Neural cell (in vitro differentiated cells): ENCODE data around the gene DCLK1. TPM values are rescaled to one million over a fixed set of nuclear protein-coding genes. Genes with fewer than 3 reads are reported as not detected.
A peak's percentile ranks its signal among the peaks of the same experiment; 100 is the strongest.

Source experiments
- H2AFZ ChIP-seq: fragments of 200-600, 300-800 bp; sonication (generic), shearing (Covaris generic); 2 replicates; pipeline ENCODE4 v1.6.0; 2014; ENCODE audit warnings: low read depth, mild to moderate bottlenecking, antibody characterized with exemption, low read length, moderate library complexity
- H3F3A ChIP-seq: fragments of 200-600 bp; shearing (Covaris generic); 2 replicates; pipeline ENCODE4 v1.6.1; 2016; ENCODE audit warnings: mild to moderate bottlenecking, moderate library complexity, mixed read lengths, antibody characterized with exemption, low read length; ENCODE audit not compliant: insufficient read depth, poor library complexity, severe bottlenecking
- H3K27ac ChIP-seq: fragments of 200-600, 300-800 bp; sonication (generic), shearing (Covaris generic); 2 replicates; pipeline ENCODE4 v1.5.1; 2014; ENCODE audit warnings: mild to moderate bottlenecking, low read length, moderate library complexity
- H3K27me3 ChIP-seq: fragments of 300-800, 200-600 bp; sonication (generic), shearing (Covaris generic); 2 replicates; pipeline ENCODE4 v1.6.0; 2014; ENCODE audit warnings: mild to moderate bottlenecking, low read depth, low read length, moderate library complexity; ENCODE audit not compliant: insufficient read depth
- H3K36me3 ChIP-seq: fragments of 300-800, 200-600 bp; sonication (generic), shearing (Covaris generic); 2 replicates; pipeline ENCODE4 v1.5.1; 2014; ENCODE audit warnings: mild to moderate bottlenecking, antibody characterized with exemption, low read length, moderate library complexity; ENCODE audit not compliant: insufficient read depth
- H3K4me2 ChIP-seq: fragments of 300-800, 200-600 bp; sonication (generic), shearing (Covaris generic); 2 replicates; pipeline ENCODE4 v1.6.0; 2014; ENCODE audit warnings: mild to moderate bottlenecking, low read length
- H3K4me3 ChIP-seq: fragments of 300-800, 200-600 bp; sonication (generic), shearing (Covaris generic); 2 replicates; pipeline ENCODE4 v1.5.1; 2014; ENCODE audit warnings: mild to moderate bottlenecking, low read length, moderate library complexity
- H3K79me2 ChIP-seq: fragments of 200-600 bp; shearing (Covaris generic); replicated peaks from 2 replicates; pipeline ENCODE4 v1.6.0; 2014; ENCODE audit warnings: mild to moderate bottlenecking, low read length, moderate library complexity; ENCODE audit not compliant: insufficient read depth
- H3K9ac ChIP-seq: fragments of 300-800, 200-600 bp; sonication (generic), shearing (Covaris generic); 2 replicates; pipeline ENCODE4 v1.6.1; 2016; ENCODE audit warnings: mild to moderate bottlenecking, low read length, mixed read lengths
- H3K9me2 ChIP-seq: fragments of 200-600 bp; shearing (Covaris generic); 2 replicates; pipeline ENCODE4 v1.6.1; 2016; ENCODE audit warnings: mild to moderate bottlenecking, low read length, mixed read lengths; ENCODE audit not compliant: insufficient read depth
- H3K9me3 ChIP-seq: fragments of 200-600, 300-800 bp; sonication (generic), shearing (Covaris generic); 2 replicates; pipeline ENCODE4 v1.6.1; 2016; ENCODE audit warnings: mild to moderate bottlenecking, mixed run types, low read length, moderate library complexity, mixed read lengths
- H4K20me1 ChIP-seq: fragments of 200-600 bp; shearing (Covaris generic); 2 replicates; pipeline ENCODE4 v1.6.1; 2016; ENCODE audit warnings: mild to moderate bottlenecking, mixed run types; ENCODE audit not compliant: insufficient read depth
- EP300 ChIP-seq: fragments of 450-650 bp; conservative IDR thresholded peaks from 2 replicates; pipeline ENCODE4 v1.6.1; 2014; ENCODE audit warnings: antibody characterized with exemption, mild to moderate bottlenecking, moderate library complexity; ENCODE audit not compliant: poor library complexity, severe bottlenecking
- EZH2 ChIP-seq: fragments of 200-600, 300-800 bp; shearing (Covaris generic), sonication (generic); IDR thresholded peaks from 2 replicates; pipeline ENCODE4 v1.6.1; 2014; ENCODE audit warnings: antibody characterized with exemption, low read length, borderline replicate concordance, mild to moderate bottlenecking; ENCODE audit not compliant: insufficient read depth, poor library complexity, severe bottlenecking
- MXI1 ChIP-seq: fragments of 450-650 bp; conservative IDR thresholded peaks from 2 replicates; pipeline ENCODE4 v1.6.1; 2014; ENCODE audit warnings: antibody characterized with exemption, mild to moderate bottlenecking; ENCODE audit not compliant: poor library complexity, severe bottlenecking
- POLR2AphosphoS5 ChIP-seq: IDR thresholded peaks from 2 replicates; pipeline ENCODE4 v1.6.1; 2012
- RAD21 ChIP-seq: fragments of 450-650 bp; conservative IDR thresholded peaks from 2 replicates; pipeline ENCODE4 v1.6.1; 2014; ENCODE audit warnings: antibody characterized with exemption, mild to moderate bottlenecking, moderate library complexity
- SMC3 ChIP-seq: fragments of 450-650 bp; conservative IDR thresholded peaks from 2 replicates; pipeline ENCODE4 v1.6.1; 2014; ENCODE audit warnings: antibody characterized with exemption, mild to moderate bottlenecking, moderate library complexity; ENCODE audit not compliant: poor library complexity
- TAF1 ChIP-seq: IDR thresholded peaks from 2 replicates; pipeline ENCODE4 v1.6.1; 2012; ENCODE audit warnings: low read depth
- polyA plus RNA-seq: library from polyadenylated mRNA; depleted of rRNA; stranded (reverse); fragments of >200 nt; gene quantifications from 2 replicates; pipeline ENCODE4 v1.2.3, GENCODE V29; 2014
- TF ChIP-seq, protein P1 (sequence below): fragments of 450-650 bp; IDR thresholded peaks from 2 replicates; pipeline ENCODE4 v1.5.1; 2014; ENCODE audit warnings: antibody characterized with exemption, mild to moderate bottlenecking, moderate library complexity; ENCODE audit not compliant: poor library complexity, severe bottlenecking
- TF ChIP-seq, protein P2 (sequence below): IDR thresholded peaks from 2 replicates; pipeline ENCODE4 v1.6.1; 2012; ENCODE audit warnings: borderline replicate concordance

Gene DCLK1
- polyA plus RNA-seq, 1 donor from 2014 or later = 124 TPM

DNA sequence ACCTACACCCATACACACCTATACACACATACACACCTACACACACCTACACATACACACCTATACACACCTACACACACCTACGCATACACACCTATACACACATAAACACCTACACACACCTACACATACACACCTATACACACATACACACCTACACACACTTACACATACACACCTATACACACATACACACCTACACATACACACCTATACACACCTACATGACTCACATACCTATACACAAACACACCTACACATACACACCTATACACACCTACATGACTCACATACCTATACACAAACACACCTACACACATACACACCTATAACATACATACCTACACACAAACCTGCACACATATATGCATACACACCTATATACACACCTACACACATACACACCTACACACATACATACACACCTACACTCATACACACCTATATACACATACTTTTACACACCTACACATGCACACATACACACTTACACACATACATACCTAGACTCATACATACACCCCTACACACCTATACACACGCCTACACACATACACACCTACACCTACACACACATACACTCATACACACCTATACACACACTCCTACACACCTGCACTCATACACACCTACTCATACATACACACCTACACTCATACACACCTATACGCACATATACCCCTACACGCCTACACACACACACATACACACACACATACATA lies 368.0 kb downstream of the DCLK1 start:
- H3K9me2 ChIP-seq = no peaks in the 10 kb centered on the region
- TF ChIP-seq MXI1 (no peak), POLR2AphosphoS5 (peak; percentile 37)

DNA sequence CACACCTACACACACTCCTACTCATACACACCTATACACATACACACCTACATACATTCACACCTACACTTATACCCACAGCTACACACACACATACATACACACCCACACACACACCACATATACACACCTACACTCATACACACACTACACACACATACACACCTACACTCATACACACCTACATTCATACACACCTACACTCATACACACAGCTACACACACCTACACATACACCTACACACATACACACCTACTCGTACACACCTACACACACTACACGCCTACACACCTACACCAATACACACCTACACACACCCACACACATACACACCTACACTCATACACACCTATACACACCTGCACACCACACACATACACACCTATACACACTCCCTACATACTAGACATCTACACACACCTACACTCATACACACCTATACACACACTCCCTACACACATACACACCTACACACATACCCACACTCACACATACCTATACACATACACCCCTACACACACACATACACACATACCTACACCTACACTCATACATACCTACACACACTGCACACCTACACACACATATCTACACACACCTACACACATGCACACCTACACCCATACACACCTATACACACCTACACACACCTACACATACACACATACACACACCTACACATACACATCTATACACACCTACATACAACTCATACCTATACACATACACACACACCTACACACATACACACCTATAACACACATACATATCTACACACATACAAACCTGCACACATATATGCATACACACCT lies 369.5 kb downstream of the DCLK1 start:
- Histone ChIP-seq H3F3A (no peaks in the 10 kb centered on the region), H3K79me2 (no peaks in the 10 kb centered on the region), H3K27me3 (no peaks in the 10 kb centered on the region), H3K9me2 (no peaks in the 10 kb centered on the region), H3K27ac (no peak overlapping the region), H3K9me3 (no peaks in the 10 kb centered on the region), H3K9ac (no peak overlapping the region), H3K4me2 (no peak overlapping the region), H3K4me3 (no peak overlapping the region), H3K36me3 (no peaks in the 10 kb centered on the region), H4K20me1 (no peaks in the 10 kb centered on the region), H2AFZ (no peak overlapping the region)
- TF ChIP-seq, protein P1, sequence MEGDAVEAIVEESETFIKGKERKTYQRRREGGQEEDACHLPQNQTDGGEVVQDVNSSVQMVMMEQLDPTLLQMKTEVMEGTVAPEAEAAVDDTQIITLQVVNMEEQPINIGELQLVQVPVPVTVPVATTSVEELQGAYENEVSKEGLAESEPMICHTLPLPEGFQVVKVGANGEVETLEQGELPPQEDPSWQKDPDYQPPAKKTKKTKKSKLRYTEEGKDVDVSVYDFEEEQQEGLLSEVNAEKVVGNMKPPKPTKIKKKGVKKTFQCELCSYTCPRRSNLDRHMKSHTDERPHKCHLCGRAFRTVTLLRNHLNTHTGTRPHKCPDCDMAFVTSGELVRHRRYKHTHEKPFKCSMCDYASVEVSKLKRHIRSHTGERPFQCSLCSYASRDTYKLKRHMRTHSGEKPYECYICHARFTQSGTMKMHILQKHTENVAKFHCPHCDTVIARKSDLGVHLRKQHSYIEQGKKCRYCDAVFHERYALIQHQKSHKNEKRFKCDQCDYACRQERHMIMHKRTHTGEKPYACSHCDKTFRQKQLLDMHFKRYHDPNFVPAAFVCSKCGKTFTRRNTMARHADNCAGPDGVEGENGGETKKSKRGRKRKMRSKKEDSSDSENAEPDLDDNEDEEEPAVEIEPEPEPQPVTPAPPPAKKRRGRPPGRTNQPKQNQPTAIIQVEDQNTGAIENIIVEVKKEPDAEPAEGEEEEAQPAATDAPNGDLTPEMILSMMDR = no peak
- TF ChIP-seq RAD21 (no peak), EZH2 (no peak), TAF1 (no peak), MXI1 (no peak), POLR2AphosphoS5 (no peak), EP300 (no peak), SMC3 (no peak)
- TF ChIP-seq, protein P2, sequence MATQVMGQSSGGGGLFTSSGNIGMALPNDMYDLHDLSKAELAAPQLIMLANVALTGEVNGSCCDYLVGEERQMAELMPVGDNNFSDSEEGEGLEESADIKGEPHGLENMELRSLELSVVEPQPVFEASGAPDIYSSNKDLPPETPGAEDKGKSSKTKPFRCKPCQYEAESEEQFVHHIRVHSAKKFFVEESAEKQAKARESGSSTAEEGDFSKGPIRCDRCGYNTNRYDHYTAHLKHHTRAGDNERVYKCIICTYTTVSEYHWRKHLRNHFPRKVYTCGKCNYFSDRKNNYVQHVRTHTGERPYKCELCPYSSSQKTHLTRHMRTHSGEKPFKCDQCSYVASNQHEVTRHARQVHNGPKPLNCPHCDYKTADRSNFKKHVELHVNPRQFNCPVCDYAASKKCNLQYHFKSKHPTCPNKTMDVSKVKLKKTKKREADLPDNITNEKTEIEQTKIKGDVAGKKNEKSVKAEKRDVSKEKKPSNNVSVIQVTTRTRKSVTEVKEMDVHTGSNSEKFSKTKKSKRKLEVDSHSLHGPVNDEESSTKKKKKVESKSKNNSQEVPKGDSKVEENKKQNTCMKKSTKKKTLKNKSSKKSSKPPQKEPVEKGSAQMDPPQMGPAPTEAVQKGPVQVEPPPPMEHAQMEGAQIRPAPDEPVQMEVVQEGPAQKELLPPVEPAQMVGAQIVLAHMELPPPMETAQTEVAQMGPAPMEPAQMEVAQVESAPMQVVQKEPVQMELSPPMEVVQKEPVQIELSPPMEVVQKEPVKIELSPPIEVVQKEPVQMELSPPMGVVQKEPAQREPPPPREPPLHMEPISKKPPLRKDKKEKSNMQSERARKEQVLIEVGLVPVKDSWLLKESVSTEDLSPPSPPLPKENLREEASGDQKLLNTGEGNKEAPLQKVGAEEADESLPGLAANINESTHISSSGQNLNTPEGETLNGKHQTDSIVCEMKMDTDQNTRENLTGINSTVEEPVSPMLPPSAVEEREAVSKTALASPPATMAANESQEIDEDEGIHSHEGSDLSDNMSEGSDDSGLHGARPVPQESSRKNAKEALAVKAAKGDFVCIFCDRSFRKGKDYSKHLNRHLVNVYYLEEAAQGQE = no peak

More for the DNA sequence above, 368.0 kb downstream of the DCLK1 start:
- H3K79me2 ChIP-seq = no peaks in the 10 kb centered on the region
- no peak overlapping the region for H3K27ac ChIP-seq
- H2AFZ ChIP-seq = no peak overlapping the region
- H3K27me3 ChIP-seq = no peaks in the 10 kb centered on the region
- H4K20me1 ChIP-seq = no peaks in the 10 kb centered on the region
- no peak overlapping the region for H3K4me3 ChIP-seq
- H3K9me3 ChIP-seq = no peaks in the 10 kb centered on the region
- no peak overlapping the region for H3K4me2 ChIP-seq
- no peaks in the 10 kb centered on the region for H3K36me3 ChIP-seq
- H3F3A ChIP-seq = no peaks in the 10 kb centered on the region
- no peak overlapping the region for H3K9ac ChIP-seq
